Testis (tissue), 2 donors: Measurements from ENCODE around the gene TRIO.

ENCODE experiments used
- CTCF ChIP-seq, 3 experiments: fragments of 450-650 bp in 2 of 3; fragments of 200-600 bp in 1 of 3; sonication (generic) in 1 of 3; IDR thresholded peaks; one replicate each; pipeline ENCODE4 v1.5.1; 2016 to 2019; ENCODE audit warnings: antibody characterized with exemption in 3 of 3, mild to moderate bottlenecking in 2 of 3, moderate library complexity in 1 of 3
- POLR2A ChIP-seq: fragments of 450-650 bp; IDR thresholded peaks from one replicate; pipeline ENCODE4 v1.6.1; 2017; ENCODE audit warnings: antibody characterized with exemption, mild to moderate bottlenecking, moderate library complexity

- TF ChIP-seq CTCF (IDR thresholded peaks at IDR 0.05) = no peak
- no peak for TF ChIP-seq POLR2A
Measured at GRCh38 chr5:14236757-14237156, 93.6 kb downstream of the TRIO start.
